ENCODE measurements around the gene NPTX1.

DNA sequence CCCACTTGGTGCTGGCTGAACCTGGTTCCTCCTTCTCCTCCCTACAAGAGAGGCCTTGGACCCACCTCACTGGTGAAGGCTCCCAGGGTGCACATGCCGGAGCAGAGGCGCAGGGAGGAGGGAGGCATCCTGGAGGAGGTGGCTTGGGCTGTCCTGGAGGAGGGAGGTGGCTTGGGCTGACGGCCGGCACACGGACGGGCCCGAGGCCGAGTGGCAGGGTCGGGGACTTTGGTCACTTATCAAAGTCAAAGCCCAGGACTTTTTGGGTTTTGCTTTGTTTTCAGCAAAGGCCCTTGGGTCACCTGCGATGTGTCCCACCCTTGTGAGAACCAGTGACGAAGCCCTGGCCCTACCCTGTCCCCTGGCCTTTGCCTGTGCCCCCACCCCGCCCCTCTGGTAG lies 32.9 kb downstream of the NPTX1 start:
- no peak for TF ChIP-seq EZH2 (IDR thresholded peaks at IDR 0.05; ENCODE audit: borderline replicate concordance, low read length)
- TF ChIP-seq, protein P1, sequence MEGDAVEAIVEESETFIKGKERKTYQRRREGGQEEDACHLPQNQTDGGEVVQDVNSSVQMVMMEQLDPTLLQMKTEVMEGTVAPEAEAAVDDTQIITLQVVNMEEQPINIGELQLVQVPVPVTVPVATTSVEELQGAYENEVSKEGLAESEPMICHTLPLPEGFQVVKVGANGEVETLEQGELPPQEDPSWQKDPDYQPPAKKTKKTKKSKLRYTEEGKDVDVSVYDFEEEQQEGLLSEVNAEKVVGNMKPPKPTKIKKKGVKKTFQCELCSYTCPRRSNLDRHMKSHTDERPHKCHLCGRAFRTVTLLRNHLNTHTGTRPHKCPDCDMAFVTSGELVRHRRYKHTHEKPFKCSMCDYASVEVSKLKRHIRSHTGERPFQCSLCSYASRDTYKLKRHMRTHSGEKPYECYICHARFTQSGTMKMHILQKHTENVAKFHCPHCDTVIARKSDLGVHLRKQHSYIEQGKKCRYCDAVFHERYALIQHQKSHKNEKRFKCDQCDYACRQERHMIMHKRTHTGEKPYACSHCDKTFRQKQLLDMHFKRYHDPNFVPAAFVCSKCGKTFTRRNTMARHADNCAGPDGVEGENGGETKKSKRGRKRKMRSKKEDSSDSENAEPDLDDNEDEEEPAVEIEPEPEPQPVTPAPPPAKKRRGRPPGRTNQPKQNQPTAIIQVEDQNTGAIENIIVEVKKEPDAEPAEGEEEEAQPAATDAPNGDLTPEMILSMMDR (conservative IDR thresholded peaks at IDR 0.05 in 1 of 2, IDR thresholded peaks at IDR 0.05 in 1 of 2; ENCODE audit: extremely low read depth in 1 of 2, insufficient read depth in 1 of 2, low read depth in 1 of 2, low read length in 2 of 2) = no peak

Measured in mammary epithelial cell (primary cell).